Chondrocyte (in vitro differentiated cells): ENCODE results near the gene INSYN2A. TPM values are rescaled to one million over a fixed set of nuclear protein-coding genes. Genes with fewer than 3 reads are reported as not detected.

Source experiments
- DNase-seq: peaks from one replicate; pipeline ENCODE4 v3.0.0; 2021; ENCODE audit warnings: mixed read lengths, low spot score
- H3K27ac Mint-ChIP-seq: one replicate; pipeline ENCODE4 v1.8.0; 2021; ENCODE audit warnings: mild to moderate bottlenecking, moderate library complexity, mixed read lengths; ENCODE audit not compliant: unreplicated experiment
- H3K27me3 Mint-ChIP-seq: 2 replicates; pipeline ENCODE4 v1.8.0; 2021; ENCODE audit warnings: low read depth, mixed read lengths
- H3K36me3 Mint-ChIP-seq: 2 replicates; pipeline ENCODE4 v1.8.0; 2021; ENCODE audit warnings: low read depth, mixed read lengths
- H3K4me1 Mint-ChIP-seq: 2 replicates; pipeline ENCODE4 v1.8.0; 2021; ENCODE audit warnings: low read depth, mild to moderate bottlenecking, mixed read lengths
- H3K4me3 Mint-ChIP-seq: one replicate; pipeline ENCODE4 v1.8.0; 2021; ENCODE audit warnings: mild to moderate bottlenecking, moderate library complexity, mixed read lengths; ENCODE audit not compliant: unreplicated experiment
- H3K9me3 Mint-ChIP-seq: 2 replicates; pipeline ENCODE4 v1.8.0; 2021; ENCODE audit warnings: low read depth, mixed read lengths
- CTCF ChIP-seq: fragments of 200-600 bp; sonication (generic); IDR thresholded peaks from 2 replicates; pipeline ENCODE4 v1.5.0; 2021; ENCODE audit warnings: antibody characterized with exemption, mild to moderate bottlenecking, moderate library complexity
- total RNA-seq: library from RNA; stranded (reverse); gene quantifications from 3 replicates; pipeline ENCODE4 v1.2.1, GENCODE V29; 2021

Gene INSYN2A
- total RNA-seq, 1 donor from 2014 or later, result 0.10 TPM

- Mint-ChIP-seq H3K9me3 (no peaks in the 10 kb centered on the region), H3K27ac (no peak overlapping the region), H3K27me3 (no peaks in the 10 kb centered on the region), H3K36me3 (no peaks in the 10 kb centered on the region), H3K4me1 (peaks cover 28% of the 10 kb centered on the region), H3K4me3 (no peak overlapping the region)
- DNase-seq, result no peak
- TF ChIP-seq CTCF, result no peak
Measured at GRCh38 chr10:127151981-127152699, 44.3 kb downstream of the INSYN2A start.

- Mint-ChIP-seq H3K9me3 (no peaks in the 10 kb centered on the region), H3K36me3 (no peaks in the 10 kb centered on the region), H3K27me3 (no peaks in the 10 kb centered on the region), H3K4me3 (no peak overlapping the region), H3K27ac (no peak overlapping the region), H3K4me1 (peaks cover 24% of the 10 kb centered on the region)
- no peak for DNase-seq
- no peak for TF ChIP-seq CTCF
Measured at GRCh38 chr10:127151541-127151940, 44.9 kb downstream of the INSYN2A start.

GRCh38 chr10:127150136-127150535 lies 46.3 kb downstream of the INSYN2A start:
- Mint-ChIP-seq H3K36me3 (no peaks in the 10 kb centered on the region), H3K9me3 (no peaks in the 10 kb centered on the region), H3K4me1 (peaks cover 25% of the 10 kb centered on the region), H3K27me3 (no peaks in the 10 kb centered on the region), H3K4me3 (no peak overlapping the region), H3K27ac (no peak overlapping the region)
- no peak for DNase-seq
- TF ChIP-seq CTCF, result no peak

- no peak for TF ChIP-seq CTCF
- no peaks in the 10 kb centered on the region for H3K9me3 Mint-ChIP-seq
- no peaks in the 10 kb centered on the region for H3K27me3 Mint-ChIP-seq
- no peaks in the 10 kb centered on the region for H3K36me3 Mint-ChIP-seq
- H3K27ac Mint-ChIP-seq, result no peak overlapping the region
- H3K4me1 Mint-ChIP-seq, result peaks cover 27% of the 10 kb centered on the region
- DNase-seq, result no peak
- H3K4me3 Mint-ChIP-seq, result no peak overlapping the region
Measured at GRCh38 chr10:127149501-127150081, 46.8 kb downstream of the INSYN2A start.

GRCh38 chr10:127148933-127149220 lies 47.5 kb downstream of the INSYN2A start:
- DNase-seq, result no peak
- no peaks in the 10 kb centered on the region for H3K27me3 Mint-ChIP-seq
- peak overlapping the region; percentile 85 for H3K27ac Mint-ChIP-seq
- no peak overlapping the region for H3K4me3 Mint-ChIP-seq
- TF ChIP-seq CTCF, result no peak
- H3K9me3 Mint-ChIP-seq, result no peaks in the 10 kb centered on the region
- peaks cover 3% of the 10 kb centered on the region for H3K36me3 Mint-ChIP-seq
- peaks cover 27% of the 10 kb centered on the region for H3K4me1 Mint-ChIP-seq
